GM19468 (cell line): ENCODE data around the gene VDAC1.
"Not testable (repeated sequence)": the region's sequence is repeated elsewhere in the genome, so short reads cannot be mapped to it uniquely, and the experiment has no call there.

ENCODE experiments used
- ATAC-seq: cut with Tn5 transposase; IDR thresholded peaks from one replicate; pipeline ENCODE4 v1.9.1; 2021; ENCODE audit warnings: mild to moderate bottlenecking, moderate library complexity, moderate number of reproducible peaks; ENCODE audit not compliant: unreplicated experiment; ENCODE audit errors: extremely low read depth

The VDAC1 gene

GRCh38 chr5:133947431-133947841, 57.3 kb downstream of the VDAC1 start:
- no peak for ATAC-seq

- no peak for ATAC-seq
Observed at GRCh38 chr5:133945568-133945967, 59.2 kb downstream of the VDAC1 start.

DNA sequence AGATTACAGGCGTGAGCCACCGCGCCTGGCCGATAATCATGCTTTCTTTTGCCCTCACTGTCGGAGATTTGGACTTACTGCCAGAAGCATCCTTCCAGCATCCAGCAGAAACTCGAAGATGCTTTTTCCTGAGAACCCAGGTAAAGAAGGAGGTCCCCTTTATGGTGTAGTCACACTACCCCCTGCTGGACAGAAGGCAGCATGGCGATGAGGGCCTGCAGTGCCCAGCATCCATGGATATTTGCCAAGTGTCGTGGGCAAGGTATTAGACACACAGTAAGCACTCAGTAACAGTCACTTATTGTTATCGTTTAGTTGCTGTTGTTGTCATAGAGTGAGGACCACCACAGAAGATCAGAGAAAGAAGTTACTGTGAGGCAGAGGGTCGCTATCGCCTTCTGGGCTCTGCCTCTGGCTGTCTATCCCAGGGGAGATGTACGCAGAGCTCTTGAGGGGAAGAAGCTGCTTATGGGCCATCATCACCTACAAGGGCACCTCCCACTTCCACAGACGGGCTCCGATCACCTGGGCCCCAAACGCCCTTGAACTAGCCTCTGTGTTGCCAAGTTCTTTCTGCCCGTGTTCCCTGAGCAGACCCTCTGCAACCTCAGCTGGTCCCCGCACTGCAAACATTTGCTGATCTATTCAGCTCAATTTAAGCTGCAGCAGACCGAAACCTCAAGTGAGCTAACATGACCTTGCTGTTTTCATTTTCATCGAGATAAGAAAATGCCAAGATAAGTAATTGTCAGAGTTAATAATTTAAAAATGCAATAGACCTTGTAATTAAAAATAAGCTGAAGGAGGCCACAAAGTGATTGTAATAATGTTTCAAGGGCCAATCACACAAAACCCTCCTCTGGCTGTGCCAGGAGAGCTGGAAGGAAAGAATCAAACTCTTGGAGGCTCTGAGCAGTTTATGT, 60.3 kb downstream of the VDAC1 start:
- ATAC-seq, result no peak

GRCh38 chr5:133943475-133943817, 61.3 kb downstream of the VDAC1 start:
- ATAC-seq, result no peak

DNA sequence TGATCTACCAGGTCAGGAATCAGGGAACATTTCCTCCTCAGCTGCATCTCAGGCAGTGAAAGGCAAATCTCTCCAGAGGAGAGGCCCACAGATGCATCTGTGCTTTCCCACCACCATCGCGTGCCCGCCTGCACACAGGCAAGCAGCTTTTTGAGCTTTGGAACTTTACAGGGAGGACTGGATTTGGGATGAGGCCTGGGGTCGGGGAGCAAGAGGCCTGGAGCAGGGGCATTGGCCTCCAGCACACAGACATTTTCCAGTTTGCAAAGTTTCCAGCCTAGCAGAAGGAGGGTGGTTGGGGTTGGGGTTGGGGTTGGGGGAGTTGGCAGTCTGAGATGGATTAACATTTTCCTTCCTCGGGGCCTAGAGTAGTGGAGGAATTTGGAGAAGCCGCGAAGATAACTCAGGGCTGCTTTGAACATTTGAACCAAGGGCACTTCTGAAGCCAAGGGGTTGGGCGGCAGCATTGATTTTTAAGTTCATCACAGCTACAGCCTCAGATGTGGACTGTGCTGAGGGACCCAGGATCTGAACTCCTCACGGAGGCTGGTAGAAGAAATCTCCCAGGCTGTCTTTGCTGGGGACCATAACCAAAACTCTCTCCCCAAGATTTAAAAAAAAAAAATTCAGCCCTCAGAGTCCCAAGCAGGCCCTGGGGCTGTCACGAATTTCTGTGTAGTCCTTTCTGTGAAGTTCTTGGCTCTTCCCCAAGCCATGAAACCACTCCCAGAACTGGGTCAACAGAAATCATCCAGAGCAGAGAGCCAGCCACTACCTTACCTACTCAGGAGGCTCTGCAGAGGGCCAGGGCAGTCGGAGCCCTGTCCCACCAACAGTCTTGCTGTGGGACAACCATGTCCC, 61.9 kb downstream of the VDAC1 start:
- ATAC-seq, result no peak

DNA sequence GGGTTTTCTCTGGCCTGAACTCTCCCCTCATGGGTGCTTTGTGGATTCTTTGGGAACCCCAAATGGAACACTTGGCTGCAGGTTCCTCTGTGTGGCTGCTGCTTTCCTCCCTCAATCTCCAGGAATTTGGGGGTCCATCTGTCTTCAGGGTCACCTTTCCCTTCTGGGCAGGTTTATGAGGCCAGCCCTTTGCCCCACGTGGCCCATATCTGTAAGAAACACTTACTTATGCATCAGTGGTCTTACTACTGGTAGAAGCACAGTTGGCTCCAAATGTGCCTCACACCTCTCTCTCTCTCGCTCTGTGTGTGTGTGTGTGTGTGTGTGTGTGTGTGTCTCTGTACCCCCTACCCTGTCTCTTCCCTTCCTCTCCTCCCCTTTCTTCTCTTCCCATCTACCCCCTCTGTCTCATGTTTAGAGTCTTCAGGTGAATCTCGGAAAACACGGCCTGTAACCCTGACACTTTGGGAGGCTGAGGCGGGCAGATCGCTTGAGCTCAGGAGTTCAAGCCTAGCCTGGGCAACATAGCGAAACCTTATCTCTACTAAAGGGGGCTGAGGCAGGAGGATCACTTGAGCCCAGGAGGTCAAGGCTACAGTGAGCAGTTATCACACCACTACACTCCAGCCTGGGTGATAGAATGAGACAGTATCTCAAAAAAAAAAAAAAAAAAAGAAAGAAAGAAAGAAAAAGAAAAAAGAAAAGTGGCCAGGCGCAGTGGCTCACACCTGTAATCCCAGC, 63.1 kb downstream of the VDAC1 start:
- ATAC-seq, result no peak

DNA sequence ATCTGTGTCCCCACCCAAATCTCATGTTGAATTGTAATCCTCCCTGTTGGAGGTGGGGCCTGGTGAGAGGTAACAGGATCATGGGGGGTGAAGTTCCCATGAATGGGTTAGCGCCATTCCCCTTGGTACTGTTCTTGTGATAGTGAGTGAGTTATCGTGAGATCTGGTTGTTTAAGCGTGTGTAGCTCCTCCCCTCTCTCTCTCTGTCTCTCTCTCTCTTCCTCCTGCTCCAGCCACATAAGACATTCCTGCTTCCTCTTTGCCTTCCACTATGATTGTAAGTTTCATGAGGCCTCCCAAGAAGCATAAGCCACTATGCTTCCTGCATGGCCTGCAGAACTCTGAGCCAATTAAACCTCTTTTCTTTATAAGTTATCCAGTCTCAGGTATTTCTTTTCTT, 65.1 kb downstream of the VDAC1 start:
- ATAC-seq, result no peak

- peak; percentile 51 for ATAC-seq
Observed at GRCh38 chr5:133938929-133939328, 65.8 kb downstream of the VDAC1 start.

DNA sequence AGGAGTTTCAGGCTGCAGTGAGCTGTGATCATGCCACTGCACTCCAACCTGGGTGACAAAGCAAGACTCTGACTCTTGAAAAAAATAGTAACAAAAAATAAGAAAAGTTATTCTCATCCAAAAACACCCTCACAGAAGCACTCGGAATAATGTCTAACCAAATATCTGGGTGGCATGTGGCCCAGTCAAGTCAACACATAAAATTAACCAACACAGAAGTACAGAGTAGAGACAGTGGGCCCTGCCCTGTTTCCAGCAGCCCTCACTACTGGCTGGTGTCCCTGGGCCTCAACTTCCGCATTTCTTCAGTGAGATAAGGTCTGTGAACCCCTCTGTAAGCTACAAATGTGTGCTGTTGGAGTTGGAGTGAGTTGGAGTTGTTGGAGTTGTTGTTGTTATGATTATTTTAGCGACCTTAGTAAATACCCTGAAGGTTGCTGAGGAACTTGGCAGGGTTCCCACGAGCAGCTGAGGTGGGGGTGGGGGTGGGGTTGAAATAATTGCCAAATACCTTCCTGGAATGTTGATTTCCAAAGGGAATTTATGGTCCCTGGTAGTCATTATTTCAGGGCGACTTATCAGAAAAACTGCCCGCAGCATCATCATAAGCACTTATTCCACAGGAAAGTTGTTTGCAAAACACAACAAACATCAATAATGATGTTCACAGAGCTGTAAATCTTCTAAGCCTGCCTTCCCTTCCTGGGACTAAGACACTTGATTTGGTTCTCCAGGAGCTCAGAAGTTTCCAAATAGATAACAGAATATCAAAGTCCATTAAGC, 66.5 kb downstream of the VDAC1 start:
- ATAC-seq, result no peak

DNA sequence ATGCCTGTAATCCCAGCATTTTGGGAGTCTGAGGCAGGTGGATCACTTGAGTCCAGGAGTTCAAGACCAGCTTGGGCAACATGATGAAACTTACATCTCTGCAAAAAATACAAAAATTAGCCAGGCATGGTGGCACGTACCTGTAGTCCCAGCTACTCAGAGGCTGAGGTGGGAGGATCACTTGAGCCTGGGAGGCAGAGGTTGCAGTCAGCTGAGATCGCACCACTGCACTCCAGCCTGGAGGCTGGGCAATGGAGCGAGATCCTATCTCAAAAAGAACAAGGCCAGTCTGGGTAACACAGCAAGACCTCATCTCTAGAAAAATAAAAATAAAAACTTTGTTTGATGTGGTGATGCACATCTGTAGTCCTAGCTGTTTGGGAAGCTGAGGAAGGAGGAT, 67.1 kb downstream of the VDAC1 start:
- ATAC-seq, result not testable (repeated sequence)

DNA sequence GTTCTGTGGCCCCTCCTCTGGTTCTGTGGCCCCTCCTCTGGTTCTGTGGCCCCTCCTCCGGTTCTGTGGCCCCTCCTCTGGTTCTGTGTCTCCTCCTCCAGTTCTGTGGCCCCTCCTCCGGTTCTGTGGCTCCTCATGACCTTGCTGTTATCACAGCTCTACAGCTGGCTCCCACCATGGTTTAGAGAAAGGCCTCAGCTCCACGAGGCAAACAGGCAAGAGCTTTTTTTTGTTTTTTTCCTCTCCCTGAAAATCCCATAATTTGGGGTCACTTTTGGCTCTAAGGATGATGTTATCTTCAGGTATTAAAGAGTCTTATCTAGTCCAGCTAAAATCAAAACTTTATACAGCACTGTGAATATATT, 68.1 kb downstream of the VDAC1 start:
- no peak for ATAC-seq

- not testable (repeated sequence) for ATAC-seq
Observed at GRCh38 chr5:133935991-133936650, 68.7 kb downstream of the VDAC1 start.

DNA sequence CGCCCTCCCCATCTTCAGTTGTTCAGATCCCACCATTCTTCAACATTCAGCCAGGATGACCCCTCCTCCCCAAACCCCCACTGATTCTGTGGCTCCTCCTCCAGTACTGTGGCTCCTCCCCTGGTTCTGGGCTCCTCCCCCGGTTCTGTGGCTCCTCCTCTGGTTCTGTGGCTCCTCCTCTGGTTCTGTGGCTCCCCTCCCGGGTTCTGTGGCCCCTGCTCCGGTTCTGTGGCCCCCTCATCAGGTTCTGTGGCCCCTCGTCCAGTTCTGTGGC, 69.2 kb downstream of the VDAC1 start:
- no peak for ATAC-seq

GRCh38 chr5:133934822-133935666, 69.7 kb downstream of the VDAC1 start:
- ATAC-seq, result no peak

DNA sequence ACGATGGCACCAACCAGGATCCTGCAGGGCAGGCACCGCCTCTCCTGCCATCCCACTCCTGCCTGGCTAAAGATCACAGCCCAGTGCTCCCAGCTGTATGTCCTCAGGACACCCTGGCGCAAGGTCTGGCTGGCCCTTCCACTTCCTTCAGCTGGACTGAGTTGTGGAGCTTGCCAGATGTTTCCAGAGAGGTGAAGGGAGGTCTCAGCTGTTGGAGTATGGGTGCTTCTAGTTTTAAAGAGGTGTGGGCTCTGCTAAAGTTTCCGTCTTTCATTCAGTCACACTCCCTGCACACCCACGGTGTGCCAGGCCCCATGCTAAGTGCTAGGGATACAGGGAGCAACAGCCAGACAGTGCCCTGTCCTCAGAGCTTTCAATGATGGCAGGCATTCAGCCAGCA, 70.5 kb downstream of the VDAC1 start:
- ATAC-seq, result no peak

- ATAC-seq, result no peak
Observed at GRCh38 chr5:133933670-133934295, 71.0 kb downstream of the VDAC1 start.

DNA sequence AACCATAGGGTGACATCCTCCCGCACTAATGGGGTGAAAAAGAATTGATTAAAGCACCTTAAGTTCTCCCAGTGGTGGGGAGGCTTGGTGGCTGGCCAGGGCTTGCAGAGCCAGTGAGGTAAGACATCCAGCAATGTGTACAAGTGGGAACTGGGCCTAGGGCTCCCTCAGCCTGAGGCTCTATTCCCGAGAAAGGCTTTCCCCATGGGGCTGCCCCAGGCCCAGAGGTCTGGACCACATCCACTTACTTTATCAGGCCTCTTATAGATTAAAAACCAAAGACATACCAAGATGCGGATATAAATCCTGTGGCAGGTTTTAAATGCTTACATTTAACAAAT, 71.6 kb downstream of the VDAC1 start:
- no peak for ATAC-seq

DNA sequence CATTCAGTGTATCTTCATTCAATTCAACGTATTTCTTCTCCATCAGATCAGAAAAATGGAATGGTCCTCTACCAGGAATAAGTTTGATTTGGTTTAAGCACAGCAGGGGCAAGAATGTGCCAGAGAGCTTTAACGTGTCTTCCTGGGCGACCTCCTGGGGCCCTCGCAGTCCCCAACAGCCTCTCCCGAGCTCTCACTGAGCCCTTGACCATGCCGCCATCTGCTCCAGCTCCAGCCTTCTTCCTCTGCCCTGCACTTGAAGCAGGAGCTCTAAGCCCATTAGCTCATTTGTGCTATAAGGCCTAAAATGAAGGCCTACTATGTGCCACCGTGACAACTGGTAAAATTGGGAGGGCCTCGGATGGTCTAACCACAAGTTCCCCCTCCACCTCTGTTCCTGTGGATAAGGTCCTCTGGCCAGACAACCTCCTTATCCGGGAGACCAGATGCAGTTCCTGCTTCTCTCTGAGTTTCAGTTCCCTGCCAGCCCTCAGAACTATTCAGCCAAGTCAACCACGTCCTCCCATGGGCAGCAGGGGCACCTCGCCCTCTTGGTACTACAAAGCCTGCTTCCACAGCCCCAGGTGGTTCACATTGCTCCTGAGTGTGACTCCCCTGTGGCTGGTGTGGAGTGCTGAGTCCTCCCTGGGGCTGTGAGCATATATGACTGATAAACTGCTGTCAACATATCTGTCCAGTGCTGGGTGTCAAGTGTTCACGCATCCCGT, 72.2 kb downstream of the VDAC1 start:
- ATAC-seq, result no peak
